Tibial nerve (tissue), 4 donors: Measurements from ENCODE around the gene MCC. TPM values are rescaled to one million over a fixed set of nuclear protein-coding genes. Genes with fewer than 3 reads are reported as not detected.

Source experiments
- DNase-seq, 2 donors: peaks; one replicate each; pipeline ENCODE4 v3.0.0-alpha.2; 2019; ENCODE audit warnings: low spot score in 2 of 2
- H3K27ac ChIP-seq, 4 donors: fragments of 200-600 bp; sonication (generic) in 3 of 4; one replicate each; pipeline ENCODE4 v1.5.1; 2017 to 2019; ENCODE audit warnings: mild to moderate bottlenecking in 1 of 4
- H3K27me3 ChIP-seq, 2 donors: fragments of 200-600 bp; sonication (generic) in 1 of 2; one replicate each; pipeline versions ENCODE4 v1.5.1 to v1.6.0; 2017 to 2019
- H3K36me3 ChIP-seq, 3 donors: fragments of 200-600 bp; sonication (generic); one replicate each; pipeline ENCODE4 v1.5.1; 2018 to 2019
- H3K4me1 ChIP-seq, 4 donors: fragments of 200-600 bp; sonication (generic) in 3 of 4; one replicate each; pipeline ENCODE4 v1.5.1; 2017 to 2019
- H3K4me3 ChIP-seq, 4 donors: fragments of 200-600 bp; sonication (generic) in 3 of 4; one replicate each; pipeline ENCODE4 v1.5.1; 2017 to 2019; ENCODE audit warnings: mild to moderate bottlenecking in 1 of 4, moderate library complexity in 1 of 4
- H3K9me3 ChIP-seq, 4 donors: fragments of 200-600 bp; sonication (generic) in 3 of 4; one replicate each; pipeline ENCODE4 v1.5.1; 2017 to 2019
- EP300 ChIP-seq, 2 donors: sonication (generic); formaldehyde crosslinking; IDR thresholded peaks; one replicate each; pipeline ENCODE4 v1.6.1; 2017; ENCODE audit warnings: antibody characterized with exemption in 2 of 2, mild to moderate bottlenecking in 1 of 2
- POLR2A ChIP-seq, 2 donors: fragments of 450-650 bp; IDR thresholded peaks; one replicate each; pipeline ENCODE4 v1.6.1; 2017; ENCODE audit warnings: antibody characterized with exemption in 2 of 2, mild to moderate bottlenecking in 2 of 2, moderate library complexity in 2 of 2
- WGBS, 2 donors: methylation state at CpG; one replicate each; pipeline ENCODE4 v1.1.5; 2018; 5-methylcytosine and 5-hydroxymethylcytosine counted together
- total RNA-seq, 4 donors: library from RNA; depleted of rRNA; stranded (reverse); fragments of >200 nt; gene quantifications; one replicate each; pipeline ENCODE4 v1.1.0, GENCODE V29; 2016
- TF ChIP-seq, protein P1 (sequence below), 5 experiments: fragments of 200-600 bp in 3 of 5; fragments of 450-650 bp in 2 of 5; sonication (generic) in 3 of 5; IDR thresholded peaks; one replicate each; pipeline ENCODE4 v1.5.1; 2016 to 2019; ENCODE audit warnings: antibody characterized with exemption in 5 of 5, mild to moderate bottlenecking in 3 of 5, moderate library complexity in 2 of 5

MCC gene
- total RNA-seq, 4 donors from 2014 or later = 55.5 to 122 (median 80.9) TPM

DNA sequence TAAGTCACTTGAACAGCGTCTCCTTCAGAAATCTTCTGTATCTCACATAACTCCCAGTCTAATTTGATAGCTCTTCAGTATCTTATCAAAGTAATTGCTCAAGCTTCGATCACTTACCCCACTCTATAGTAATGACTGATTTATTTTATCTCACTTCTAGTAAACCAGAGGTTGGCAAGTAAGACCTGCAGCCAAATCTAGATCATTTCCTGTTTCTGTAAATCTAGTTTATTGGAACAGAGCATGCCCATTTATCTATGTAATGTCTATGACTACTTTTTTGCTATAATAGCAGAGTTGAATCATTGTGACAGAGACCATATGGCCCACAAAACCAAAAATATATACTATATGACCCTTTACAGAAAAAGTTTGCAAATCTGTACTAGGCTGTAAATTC lies 93.6 kb downstream of the MCC start:
- no peaks in the 10 kb centered on the region for H3K9me3 ChIP-seq
- H3K27ac ChIP-seq = no peak overlapping the region
- no peak for DNase-seq
- no peaks in the 10 kb centered on the region for H3K36me3 ChIP-seq
- H3K4me1 ChIP-seq = no peaks in the 10 kb centered on the region
- WGBS, 2 donors = 95 to 99% methylated on average over 2 of the region's 2 CpGs
- H3K4me3 ChIP-seq = no peak overlapping the region
- no peak for TF ChIP-seq EP300 (IDR thresholded peaks at IDR 0.05)
- TF ChIP-seq POLR2A (IDR thresholded peaks at IDR 0.05) = no peak
- TF ChIP-seq, protein P1, sequence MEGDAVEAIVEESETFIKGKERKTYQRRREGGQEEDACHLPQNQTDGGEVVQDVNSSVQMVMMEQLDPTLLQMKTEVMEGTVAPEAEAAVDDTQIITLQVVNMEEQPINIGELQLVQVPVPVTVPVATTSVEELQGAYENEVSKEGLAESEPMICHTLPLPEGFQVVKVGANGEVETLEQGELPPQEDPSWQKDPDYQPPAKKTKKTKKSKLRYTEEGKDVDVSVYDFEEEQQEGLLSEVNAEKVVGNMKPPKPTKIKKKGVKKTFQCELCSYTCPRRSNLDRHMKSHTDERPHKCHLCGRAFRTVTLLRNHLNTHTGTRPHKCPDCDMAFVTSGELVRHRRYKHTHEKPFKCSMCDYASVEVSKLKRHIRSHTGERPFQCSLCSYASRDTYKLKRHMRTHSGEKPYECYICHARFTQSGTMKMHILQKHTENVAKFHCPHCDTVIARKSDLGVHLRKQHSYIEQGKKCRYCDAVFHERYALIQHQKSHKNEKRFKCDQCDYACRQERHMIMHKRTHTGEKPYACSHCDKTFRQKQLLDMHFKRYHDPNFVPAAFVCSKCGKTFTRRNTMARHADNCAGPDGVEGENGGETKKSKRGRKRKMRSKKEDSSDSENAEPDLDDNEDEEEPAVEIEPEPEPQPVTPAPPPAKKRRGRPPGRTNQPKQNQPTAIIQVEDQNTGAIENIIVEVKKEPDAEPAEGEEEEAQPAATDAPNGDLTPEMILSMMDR (IDR thresholded peaks at IDR 0.05) = no peak
- H3K27me3 ChIP-seq = no peaks in the 10 kb centered on the region

DNA sequence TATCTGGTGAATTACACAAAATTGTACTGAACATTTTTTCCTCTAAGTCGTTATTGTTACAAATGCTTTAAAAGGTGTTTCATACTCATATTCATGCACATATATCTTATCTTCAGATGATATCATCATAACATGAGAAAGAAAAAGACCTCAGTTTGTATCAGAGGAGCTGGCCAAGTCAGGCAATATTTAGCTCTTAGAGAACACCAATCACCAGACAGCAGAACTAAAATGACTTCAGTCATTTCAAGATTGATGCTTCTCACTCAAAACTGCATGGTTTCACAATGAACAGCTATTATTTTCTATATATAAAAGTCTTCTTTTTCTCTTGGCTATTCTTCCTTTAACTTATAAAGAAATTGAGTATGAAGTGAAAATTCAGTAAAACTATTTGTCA lies 98.0 kb downstream of the MCC start:
- DNase-seq = no peak
- Histone ChIP-seq H3K27me3 (no peaks in the 10 kb centered on the region), H3K27ac (no peak overlapping the region), H3K4me3 (no peak overlapping the region), H3K36me3 (no peaks in the 10 kb centered on the region), H3K4me1 (no peaks in the 10 kb centered on the region), H3K9me3 (no peaks in the 10 kb centered on the region)
- TF ChIP-seq EP300 (IDR thresholded peaks at IDR 0.05) (no peak), POLR2A (IDR thresholded peaks at IDR 0.05) (no peak)
- TF ChIP-seq, protein P1 (IDR thresholded peaks at IDR 0.05) = no peak
- WGBS, 2 donors = 76 to 81% methylated on average over 1 of the region's 1 CpG

DNA sequence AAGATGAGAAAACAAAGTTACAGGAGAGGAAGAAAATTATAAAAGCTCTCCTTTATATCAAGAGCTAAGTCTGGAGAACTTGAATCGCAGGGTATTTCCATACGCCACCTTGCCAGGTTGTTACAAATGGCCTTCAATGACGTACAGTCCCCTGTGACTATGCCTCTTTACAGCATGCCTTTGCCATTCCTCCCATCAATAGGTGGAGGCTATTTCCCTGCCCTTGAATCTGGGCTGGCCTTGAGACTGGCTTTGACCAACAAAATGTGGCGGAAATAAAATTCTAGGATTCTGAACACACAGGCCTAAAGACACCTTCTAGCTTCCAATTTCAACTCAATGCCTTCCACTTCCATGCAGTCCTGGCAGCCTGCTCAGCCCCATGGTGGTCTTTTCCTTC lies 99.1 kb downstream of the MCC start:
- Histone ChIP-seq H3K27me3 (no peaks in the 10 kb centered on the region), H3K4me1 (no peaks in the 10 kb centered on the region), H3K36me3 (no peaks in the 10 kb centered on the region), H3K27ac (no peak overlapping the region), H3K9me3 (no peaks in the 10 kb centered on the region), H3K4me3 (no peak overlapping the region)
- WGBS, 2 donors = 94 to 96% methylated on average over 4 of the region's 4 CpGs
- no peak for DNase-seq
- TF ChIP-seq, protein P1 (IDR thresholded peaks at IDR 0.05) = no peak
- TF ChIP-seq POLR2A (IDR thresholded peaks at IDR 0.05) = no peak
- no peak for TF ChIP-seq EP300 (IDR thresholded peaks at IDR 0.05)

DNA sequence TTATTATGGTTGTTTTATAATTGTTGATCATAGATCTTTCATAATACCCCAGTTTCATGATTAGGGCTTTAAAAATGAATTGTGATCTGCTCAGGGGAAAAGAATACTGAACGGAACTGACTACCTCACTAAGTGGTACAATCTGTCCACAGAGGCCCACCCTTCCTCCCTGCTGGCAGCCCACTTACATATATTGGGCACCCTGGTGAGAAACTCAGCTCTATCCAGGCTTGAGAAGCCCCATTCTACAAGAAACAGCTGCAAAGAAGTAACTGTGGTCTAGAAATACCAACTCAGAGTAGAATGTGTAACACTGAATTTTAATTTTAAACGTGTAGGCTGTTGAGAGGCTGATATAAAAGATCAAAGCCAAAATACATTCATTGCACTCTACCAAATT lies 100.4 kb downstream of the MCC start:
- TF ChIP-seq, protein P1 (IDR thresholded peaks at IDR 0.05) = no peak
- TF ChIP-seq POLR2A (IDR thresholded peaks at IDR 0.05) = no peak
- no peak for TF ChIP-seq EP300 (IDR thresholded peaks at IDR 0.05)
- WGBS, 2 donors = 76 to 78% methylated on average over 2 of the region's 2 CpGs
- no peaks in the 10 kb centered on the region for H3K4me1 ChIP-seq
- H3K9me3 ChIP-seq = no peaks in the 10 kb centered on the region
- DNase-seq = no peak
- H3K36me3 ChIP-seq = no peaks in the 10 kb centered on the region
- no peak overlapping the region for H3K4me3 ChIP-seq
- H3K27me3 ChIP-seq = no peaks in the 10 kb centered on the region
- no peak overlapping the region for H3K27ac ChIP-seq

DNA sequence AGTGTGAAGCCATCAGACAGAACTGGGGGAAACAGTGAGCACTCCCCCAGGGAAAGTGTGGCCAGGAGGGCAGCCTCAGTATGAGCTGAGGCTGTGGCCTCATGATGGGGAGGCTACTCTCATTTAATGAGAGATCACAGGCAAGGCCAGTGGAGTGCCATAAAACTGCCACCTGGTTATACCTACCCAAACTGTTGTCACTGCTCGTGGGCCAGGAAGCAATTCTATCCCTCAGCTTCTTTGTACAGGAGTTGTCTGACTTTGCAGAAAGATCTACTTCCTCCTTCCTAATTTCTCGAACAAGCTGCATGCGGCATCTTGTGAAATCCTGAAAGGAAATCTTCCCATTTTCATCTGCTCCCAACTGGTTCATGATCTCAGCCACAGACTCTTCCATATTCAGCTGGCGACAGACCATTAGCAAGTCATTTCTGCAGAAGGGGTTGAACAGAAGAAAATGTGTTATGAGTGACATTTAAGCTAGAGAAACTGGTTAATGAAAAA lies 103.4 kb downstream of the MCC start:
- no peaks in the 10 kb centered on the region for H3K9me3 ChIP-seq
- H3K4me1 ChIP-seq = no peaks in the 10 kb centered on the region
- DNase-seq = no peak
- no peaks in the 10 kb centered on the region for H3K36me3 ChIP-seq
- no peaks in the 10 kb centered on the region for H3K27me3 ChIP-seq
- H3K27ac ChIP-seq = no peak overlapping the region
- WGBS, 2 donors = 79 to 87% methylated on average over 4 of the region's 4 CpGs
- H3K4me3 ChIP-seq = no peak overlapping the region
- TF ChIP-seq, protein P1 (IDR thresholded peaks at IDR 0.05) = no peak
- TF ChIP-seq EP300 (IDR thresholded peaks at IDR 0.05) = peak in 1 of 2 donors; percentile 35
